CD4-positive, alpha-beta T cell (primary cell): ENCODE data around the gene KLRK1. TPM values are rescaled to one million over a fixed set of nuclear protein-coding genes. Genes with fewer than 3 reads are reported as not detected.
"Not testable (repeated sequence)": the region's sequence is repeated elsewhere in the genome, so short reads cannot be mapped to it uniquely, and the experiment has no call there.

Experiments used
- ATAC-seq: fragments of 200-7000 bp; cut with Tn5 transposase; one replicate; pipeline ENCODE4 v1.10.0; 2022; ENCODE audit warnings: mild to moderate bottlenecking; ENCODE audit not compliant: poor library complexity
- CTCF ChIA-PET: fragments of 350-600 bp; sonication (Branson Sonifier 250); formaldehyde crosslinking; loops from one replicate; lab custom pipeline; 2021; ENCODE audit warnings: antibody characterized with exemption, inconsistent platforms; lab: Charles Lee
- POLR2A ChIA-PET: fragments of 350-600 bp; sonication (Branson Sonifier 250); formaldehyde crosslinking; loops from one replicate; lab custom pipeline; 2021; ENCODE audit warnings: antibody characterized with exemption, inconsistent platforms; lab: Charles Lee
- DNase-seq, 14 experiments: peaks; one replicate each; pipeline ENCODE4 v3.0.0-alpha.2; 2013 to 2020; ENCODE audit warnings: mixed read lengths in 2 of 14
- H3K27ac ChIP-seq, 2 donors: one replicate each; pipeline versions ENCODE4 v1.5.1 to v1.7.0; 2013; ENCODE audit warnings: low read length in 2 of 2, low read depth in 1 of 2, mild to moderate bottlenecking in 1 of 2
- H3K27me3 ChIP-seq, 2 experiments: 1 replicate in 1 of 2; 2 replicates in 1 of 2; pipeline versions ENCODE4 v1.6.1 to v1.7.0; 2013; ENCODE audit warnings: low read length in 2 of 2, control low read depth in 1 of 2, mild to moderate bottlenecking in 1 of 2, moderate library complexity in 1 of 2; ENCODE audit not compliant: insufficient read depth in 2 of 2, control insufficient read depth in 1 of 2
- H3K36me3 ChIP-seq: one replicate; pipeline ENCODE4 v1.6.1; 2013; ENCODE audit warnings: low read length, control low read depth; ENCODE audit not compliant: insufficient read depth
- H3K4me1 ChIP-seq: one replicate; pipeline ENCODE4 v1.6.1; 2013; ENCODE audit warnings: low read length, control low read depth; ENCODE audit not compliant: insufficient read depth
- H3K4me3 ChIP-seq: one replicate; pipeline ENCODE4 v1.5.1; 2013; ENCODE audit warnings: mild to moderate bottlenecking, low read length, moderate library complexity
- H3K9me3 ChIP-seq, 2 experiments: 1 replicate in 1 of 2; 2 replicates in 1 of 2; pipeline versions ENCODE4 v1.6.1 to v1.7.0; 2013; ENCODE audit warnings: low read length in 2 of 2, mild to moderate bottlenecking in 2 of 2, control low read depth in 1 of 2, moderate library complexity in 1 of 2; ENCODE audit not compliant: control insufficient read depth in 1 of 2, insufficient read depth in 1 of 2
- H3K27ac Mint-ChIP-seq: one replicate; pipeline ENCODE4 v1.8.0; 2020; ENCODE audit warnings: mixed read lengths
- H3K27me3 Mint-ChIP-seq: one replicate; pipeline ENCODE4 v1.8.0; 2021; ENCODE audit warnings: mixed read lengths
- H3K36me3 Mint-ChIP-seq: one replicate; pipeline ENCODE4 v1.8.0; 2021; ENCODE audit warnings: low read depth, mixed read lengths
- H3K4me1 Mint-ChIP-seq: one replicate; pipeline ENCODE4 v1.8.0; 2021; ENCODE audit warnings: low read depth, mixed read lengths
- H3K4me3 Mint-ChIP-seq: one replicate; pipeline ENCODE4 v1.8.0; 2020; ENCODE audit warnings: mild to moderate bottlenecking, mixed read lengths
- H3K9me3 Mint-ChIP-seq: one replicate; pipeline ENCODE4 v1.8.0; 2020; ENCODE audit warnings: mixed read lengths
- CTCF ChIP-seq: fragments of 200-600 bp; IDR thresholded peaks from one replicate; pipeline ENCODE4 v1.8.0; 2022; ENCODE audit warnings: antibody characterized with exemption, mild to moderate bottlenecking
- intact Hi-C, 2 experiments: fragments of 100-400 bp; cut with DNase I in 1 of 2; cut with micrococcal nuclease in 1 of 2; formaldehyde crosslinking; loops; one replicate each; pipeline versions ENCODE4 v1.15.1 to v1.9.0; 2023 to 2025; cut with DNase I, micrococcal nuclease
- total RNA-seq, 174 experiments: library from RNA in 2 of 174; stranded (reverse) in 2 of 174; gene quantifications; one replicate each; pipeline ENCODE4 v1.2.3 and lab custom pipeline; 2021 to 2026

The KLRK1 gene
- total RNA-seq, 2 experiments from 2014 or later: 0.96 to 1.0 TPM

- Mint-ChIP-seq H3K4me1 (peaks cover 7% of the 10 kb centered on the region), H3K4me3 (no peak overlapping the region), H3K27ac (no peak overlapping the region), H3K36me3 (no peaks in the 10 kb centered on the region), H3K27me3 (peaks cover 23% of the 10 kb centered on the region), H3K9me3 (no peaks in the 10 kb centered on the region)
- H3K36me3 ChIP-seq: no peaks in the 10 kb centered on the region
- DNase-seq (peak in 3 of 14 experiments; percentile 16 to 76 (median 16)), ATAC-seq (peak; percentile 51)
- H3K27ac ChIP-seq: peak overlapping the region; percentile 19 to 36
- ChIA-PET POLR2A (no interaction called here), CTCF (no interaction called here)
- intact Hi-C loops: loop anchor here in 1 of 2 experiments (10.0 kb wide), 1 partner anchor 61 kb away; no protein-coding TSS in a partner anchor
- H3K27me3 ChIP-seq: peaks cover 0 to 6% of the 10 kb centered on the region in 2 experiments
- TF ChIP-seq CTCF: no peak
- no peaks in the 10 kb centered on the region for H3K9me3 ChIP-seq
- no peak overlapping the region for H3K4me3 ChIP-seq
- H3K4me1 ChIP-seq: no peaks in the 10 kb centered on the region
Measured at GRCh38 chr12:10395390-10395998, 5.7 kb upstream of the KLRK1 start.

- H3K4me3 Mint-ChIP-seq, CTCF ChIA-PET, H3K4me1 Mint-ChIP-seq, POLR2A ChIA-PET, H3K9me3 ChIP-seq, H3K4me3 ChIP-seq, H3K27ac ChIP-seq, H3K36me3 ChIP-seq, H3K27ac Mint-ChIP-seq, H3K27me3 ChIP-seq, H3K9me3 Mint-ChIP-seq, H3K4me1 ChIP-seq, ATAC-seq, H3K36me3 Mint-ChIP-seq: not testable (repeated sequence)
- H3K27me3 Mint-ChIP-seq: peaks cover 29% of the 10 kb centered on the region
- intact Hi-C loops: loop anchor here in 1 of 2 experiments (10.0 kb wide), 1 partner anchor 60 kb away; no protein-coding TSS in a partner anchor
- peak in 1 of 14 experiments; percentile 58 for DNase-seq
Measured at GRCh38 chr12:10394531-10395152, 4.8 kb upstream of the KLRK1 start.

GRCh38 chr12:10393291-10393690 lies 3.5 kb upstream of the KLRK1 start:
- CTCF ChIA-PET: no interaction called here
- no peak for TF ChIP-seq CTCF
- Mint-ChIP-seq H3K27ac (no peak overlapping the region), H3K27me3 (peaks cover 37% of the 10 kb centered on the region), H3K4me3 (no peak overlapping the region), H3K9me3 (no peaks in the 10 kb centered on the region), H3K4me1 (peaks cover 7% of the 10 kb centered on the region), H3K36me3 (no peaks in the 10 kb centered on the region)
- Histone ChIP-seq H3K4me3 (no peak overlapping the region), H3K9me3 (no peaks in the 10 kb centered on the region), H3K36me3 (no peaks in the 10 kb centered on the region), H3K27ac (no peak overlapping the region), H3K4me1 (no peaks in the 10 kb centered on the region), H3K27me3 (peaks cover 0 to 6% of the 10 kb centered on the region in 2 experiments)
- ATAC-seq (no peak), DNase-seq (no peak)
- POLR2A ChIA-PET: no interaction called here
- intact Hi-C loops: loop anchor here in 1 of 2 experiments (10.0 kb wide), 1 partner anchor 58 kb away; no protein-coding TSS in a partner anchor
